Parathyroid adenoma (tissue), 2 donors: ENCODE results near the gene ACTR10.
"Not testable (repeated sequence)": the region's sequence is repeated elsewhere in the genome, so short reads cannot be mapped to it uniquely, and the experiment has no call there.

Experiments used
- H2AFZ ChIP-seq: fragments of 300-600 bp; sonication (generic); one replicate; pipeline ENCODE4 v1.7.0; 2017; ENCODE audit warnings: antibody characterized with exemption, mild to moderate bottlenecking
- H3K27ac ChIP-seq: fragments of 300-600 bp; sonication (generic); one replicate; pipeline ENCODE4 v1.7.0; 2017
- H3K27me3 ChIP-seq: fragments of 300-600 bp; sonication (generic); one replicate; pipeline ENCODE4 v1.7.0; 2017; ENCODE audit warnings: low read length; ENCODE audit not compliant: control insufficient read depth, insufficient read depth
- H3K36me3 ChIP-seq: fragments of 300-600 bp; sonication (generic); one replicate; pipeline ENCODE4 v1.7.0; 2017; ENCODE audit warnings: low read length; ENCODE audit not compliant: control insufficient read depth, insufficient read depth
- H3K4me1 ChIP-seq: fragments of 300-600 bp; sonication (generic); one replicate; pipeline ENCODE4 v1.7.0; 2017; ENCODE audit warnings: control low read depth
- H3K4me2 ChIP-seq: fragments of 300-600 bp; sonication (generic); one replicate; pipeline ENCODE4 v1.7.0; 2017; ENCODE audit warnings: low read length
- H3K4me3 ChIP-seq: fragments of 300-600 bp; sonication (generic); one replicate; pipeline ENCODE4 v1.7.0; 2017; ENCODE audit warnings: low read depth, low read length
- H3K79me2 ChIP-seq: fragments of 300-600 bp; sonication (generic); one replicate; pipeline ENCODE4 v1.7.0; 2017; ENCODE audit warnings: control low read depth
- H3K9ac ChIP-seq: fragments of 300-600 bp; sonication (generic); one replicate; pipeline ENCODE4 v1.7.0; 2017; ENCODE audit warnings: mild to moderate bottlenecking
- H3K9me3 ChIP-seq: fragments of 300-600 bp; sonication (generic); one replicate; pipeline ENCODE4 v1.7.0; 2017; ENCODE audit warnings: low read length; ENCODE audit not compliant: control insufficient read depth
- TF ChIP-seq, protein P1 (sequence below): fragments of 300-600 bp; sonication (generic); IDR thresholded peaks from one replicate; pipeline ENCODE4 v1.7.0; 2017; ENCODE audit warnings: antibody characterized with exemption, mild to moderate bottlenecking
- donor health status: primary hyperparathyroidism.

The ACTR10 gene

GRCh38 chr14:58245562-58245961 lies 45.6 kb downstream of the ACTR10 start:
- Histone ChIP-seq H3K9ac (peak overlapping the region; percentile 15), H3K4me1 (no peaks in the 10 kb centered on the region), H3K36me3 (no peaks in the 10 kb centered on the region), H3K9me3 (no peaks in the 10 kb centered on the region), H3K27me3 (no peaks in the 10 kb centered on the region), H3K27ac (peak overlapping the region; percentile 73), H3K4me2 (peak overlapping the region; percentile 88), H2AFZ (no peak overlapping the region), H3K4me3 (peak overlapping the region; percentile 99), H3K79me2 (peaks cover 36% of the 10 kb centered on the region)
- TF ChIP-seq, protein P1, sequence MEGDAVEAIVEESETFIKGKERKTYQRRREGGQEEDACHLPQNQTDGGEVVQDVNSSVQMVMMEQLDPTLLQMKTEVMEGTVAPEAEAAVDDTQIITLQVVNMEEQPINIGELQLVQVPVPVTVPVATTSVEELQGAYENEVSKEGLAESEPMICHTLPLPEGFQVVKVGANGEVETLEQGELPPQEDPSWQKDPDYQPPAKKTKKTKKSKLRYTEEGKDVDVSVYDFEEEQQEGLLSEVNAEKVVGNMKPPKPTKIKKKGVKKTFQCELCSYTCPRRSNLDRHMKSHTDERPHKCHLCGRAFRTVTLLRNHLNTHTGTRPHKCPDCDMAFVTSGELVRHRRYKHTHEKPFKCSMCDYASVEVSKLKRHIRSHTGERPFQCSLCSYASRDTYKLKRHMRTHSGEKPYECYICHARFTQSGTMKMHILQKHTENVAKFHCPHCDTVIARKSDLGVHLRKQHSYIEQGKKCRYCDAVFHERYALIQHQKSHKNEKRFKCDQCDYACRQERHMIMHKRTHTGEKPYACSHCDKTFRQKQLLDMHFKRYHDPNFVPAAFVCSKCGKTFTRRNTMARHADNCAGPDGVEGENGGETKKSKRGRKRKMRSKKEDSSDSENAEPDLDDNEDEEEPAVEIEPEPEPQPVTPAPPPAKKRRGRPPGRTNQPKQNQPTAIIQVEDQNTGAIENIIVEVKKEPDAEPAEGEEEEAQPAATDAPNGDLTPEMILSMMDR: no peak

DNA sequence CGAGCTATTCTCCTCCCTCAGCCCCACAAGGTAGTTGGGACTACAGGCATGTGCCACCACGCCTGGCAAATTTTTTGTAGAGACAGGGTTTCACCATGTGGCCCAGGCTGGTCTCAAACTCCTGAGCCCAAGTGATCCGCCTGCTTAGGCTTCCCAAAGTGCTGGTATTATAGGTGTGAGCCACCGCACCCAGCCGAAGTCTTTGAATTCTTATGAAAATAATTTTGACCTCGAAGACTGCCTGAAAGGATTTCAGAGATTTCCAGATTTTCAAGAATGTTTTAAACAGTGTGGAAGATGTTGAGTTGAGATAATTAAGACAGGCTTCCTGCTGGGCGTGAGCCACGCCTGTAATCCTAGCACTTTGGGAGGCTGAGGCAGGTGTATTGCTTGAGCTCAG lies 49.7 kb downstream of the ACTR10 start:
- Histone ChIP-seq H3K36me3 (no peaks in the 10 kb centered on the region), H3K4me2 (no peak overlapping the region), H3K9ac (no peak overlapping the region), H3K27ac (no peak overlapping the region), H3K79me2 (peaks cover 47% of the 10 kb centered on the region), H3K27me3 (no peaks in the 10 kb centered on the region), H3K9me3 (no peaks in the 10 kb centered on the region), H3K4me3 (no peak overlapping the region), H3K4me1 (no peaks in the 10 kb centered on the region), H2AFZ (no peak overlapping the region)
- TF ChIP-seq, protein P1: no peak

GRCh38 chr14:58258156-58258555 lies 58.2 kb downstream of the ACTR10 start:
- Histone ChIP-seq H3K4me3 (no peak overlapping the region), H3K79me2 (peaks cover 12% of the 10 kb centered on the region), H3K4me1 (no peaks in the 10 kb centered on the region), H3K27me3 (no peaks in the 10 kb centered on the region), H2AFZ (no peak overlapping the region), H3K27ac (no peak overlapping the region), H3K36me3 (no peaks in the 10 kb centered on the region), H3K9me3 (no peaks in the 10 kb centered on the region), H3K9ac (no peak overlapping the region), H3K4me2 (no peak overlapping the region)
- TF ChIP-seq, protein P1: no peak

- H3K9ac ChIP-seq, H3K79me2 ChIP-seq, H3K27ac ChIP-seq, H3K4me2 ChIP-seq, H3K9me3 ChIP-seq, H2AFZ ChIP-seq, H3K4me1 ChIP-seq, H3K27me3 ChIP-seq, H3K4me3 ChIP-seq, H3K36me3 ChIP-seq: not testable (repeated sequence)
Measured at GRCh38 chr14:58262005-58262404, 62.1 kb downstream of the ACTR10 start.

- no peak overlapping the region for H2AFZ ChIP-seq
- peaks cover 4% of the 10 kb centered on the region for H3K79me2 ChIP-seq
- peak overlapping the region; percentile 11 for H3K27ac ChIP-seq
- no peak overlapping the region for H3K9ac ChIP-seq
- TF ChIP-seq, protein P1: no peak
- no peaks in the 10 kb centered on the region for H3K36me3 ChIP-seq
- no peaks in the 10 kb centered on the region for H3K27me3 ChIP-seq
- no peak overlapping the region for H3K4me3 ChIP-seq
- H3K4me2 ChIP-seq: peak overlapping the region; percentile 55
- H3K9me3 ChIP-seq: no peaks in the 10 kb centered on the region
- H3K4me1 ChIP-seq: peaks cover 4% of the 10 kb centered on the region
Measured at GRCh38 chr14:58265401-58265800, 65.5 kb downstream of the ACTR10 start.
